CD4-positive, alpha-beta T cell treated with Interleukin-21 for 1 hour (primary cell): Measurements from ENCODE around the gene PBX1.

Experiments used
- DNase-seq: peaks from one replicate; pipeline ENCODE4 v3.0.0-alpha.2; 2020

Gene PBX1

GRCh38 chr1:164841702-164842465, 282.9 kb downstream of the PBX1 start:
- DNase-seq: no peak

GRCh38 chr1:164842870-164843269, 283.9 kb downstream of the PBX1 start:
- DNase-seq: no peak

- DNase-seq: no peak
Observed at GRCh38 chr1:164843743-164844500, 284.9 kb downstream of the PBX1 start.

GRCh38 chr1:164846731-164847691, 288.0 kb downstream of the PBX1 start:
- no peak for DNase-seq

- DNase-seq: no peak
Observed at GRCh38 chr1:164853146-164853545, 294.2 kb downstream of the PBX1 start.

- no peak for DNase-seq
Observed at GRCh38 chr1:164855716-164856329, 296.8 kb downstream of the PBX1 start.

- DNase-seq: no peak
Observed at GRCh38 chr1:164856381-164856780, 297.4 kb downstream of the PBX1 start.

- DNase-seq: no peak
Observed at GRCh38 chr1:164857439-164857838, 298.5 kb downstream of the PBX1 start.

GRCh38 chr1:164858096-164858632, 299.2 kb downstream of the PBX1 start:
- DNase-seq: no peak

- DNase-seq: no peak
Observed at GRCh38 chr1:164861632-164862031, 302.6 kb downstream of the PBX1 start.

- no peak for DNase-seq
Observed at GRCh38 chr1:164863056-164863455, 304.1 kb downstream of the PBX1 start.

GRCh38 chr1:164864161-164864560, 305.2 kb downstream of the PBX1 start:
- no peak for DNase-seq

GRCh38 chr1:164865385-164865784, 306.4 kb downstream of the PBX1 start:
- no peak for DNase-seq

GRCh38 chr1:164867590-164867989, 308.6 kb downstream of the PBX1 start:
- no peak for DNase-seq

GRCh38 chr1:164868990-164869389, 310.0 kb downstream of the PBX1 start:
- DNase-seq: no peak

- no peak for DNase-seq
Observed at GRCh38 chr1:164875518-164875917, 316.5 kb downstream of the PBX1 start.

GRCh38 chr1:164876398-164877116, 317.6 kb downstream of the PBX1 start:
- DNase-seq: no peak

GRCh38 chr1:164880199-164880598, 321.2 kb downstream of the PBX1 start:
- DNase-seq: no peak

GRCh38 chr1:164880644-164881043, 321.7 kb downstream of the PBX1 start:
- no peak for DNase-seq

GRCh38 chr1:164885311-164885710, 326.3 kb downstream of the PBX1 start:
- DNase-seq: no peak

- no peak for DNase-seq
Observed at GRCh38 chr1:164886101-164886500, 327.1 kb downstream of the PBX1 start.

- no peak for DNase-seq
Observed at GRCh38 chr1:164891615-164892014, 332.6 kb downstream of the PBX1 start.
